GM19463 (cell line): ENCODE data around the gene CDH23.

Source experiments
- ATAC-seq: cut with Tn5 transposase; IDR thresholded peaks from one replicate; pipeline ENCODE4 v1.9.1; 2021; ENCODE audit warnings: mild to moderate bottlenecking, moderate library complexity; ENCODE audit not compliant: unreplicated experiment

Gene CDH23

GRCh38 chr10:71801361-71801760 lies 404.6 kb downstream of the CDH23 start:
- ATAC-seq: peak; percentile 89

GRCh38 chr10:71802235-71802634 lies 405.5 kb downstream of the CDH23 start:
- no peak for ATAC-seq

GRCh38 chr10:71802715-71803488 lies 406.2 kb downstream of the CDH23 start:
- ATAC-seq: no peak

GRCh38 chr10:71804077-71804476 lies 407.4 kb downstream of the CDH23 start:
- no peak for ATAC-seq

- ATAC-seq: no peak
Observed at GRCh38 chr10:71805776-71806703, 409.3 kb downstream of the CDH23 start.

GRCh38 chr10:71806704-71807556 lies 410.2 kb downstream of the CDH23 start:
- ATAC-seq: no peak

GRCh38 chr10:71807557-71808510 lies 411.1 kb downstream of the CDH23 start:
- no peak for ATAC-seq

GRCh38 chr10:71809628-71810027 lies 412.9 kb downstream of the CDH23 start:
- ATAC-seq: no peak

- no peak for ATAC-seq
Observed at GRCh38 chr10:71810048-71810750, 413.5 kb downstream of the CDH23 start.

- no peak for ATAC-seq
Observed at GRCh38 chr10:71811351-71811750, 414.6 kb downstream of the CDH23 start.

GRCh38 chr10:71812016-71812912 lies 415.5 kb downstream of the CDH23 start:
- ATAC-seq: no peak

GRCh38 chr10:71812913-71813590 lies 416.3 kb downstream of the CDH23 start:
- no peak for ATAC-seq

- no peak for ATAC-seq
Observed at GRCh38 chr10:71814922-71815411, 418.2 kb downstream of the CDH23 start.

GRCh38 chr10:71815515-71816130 lies 418.9 kb downstream of the CDH23 start:
- ATAC-seq: no peak

- ATAC-seq: no peak
Observed at GRCh38 chr10:71816421-71816851, 419.7 kb downstream of the CDH23 start.

- ATAC-seq: no peak
Observed at GRCh38 chr10:71816936-71817618, 420.4 kb downstream of the CDH23 start.
